Right cardiac atrium (tissue), 5 donors: ENCODE measurements around the gene MYO1F. TPM values are rescaled to one million over a fixed set of nuclear protein-coding genes. Genes with fewer than 3 reads are reported as not detected.
"Not testable (repeated sequence)": the region's sequence is repeated elsewhere in the genome, so short reads cannot be mapped to it uniquely, and the experiment has no call there.

Source experiments
- ATAC-seq, 2 donors: fragments of 200-7000 bp; cut with Tn5 transposase; one replicate each; pipeline versions ENCODE4 v1.8.0 to v1.9.1; 2020; ENCODE audit warnings: moderate library complexity in 2 of 2, mild to moderate bottlenecking in 1 of 2
- DNase-seq, 3 donors: peaks; one replicate each; pipeline ENCODE4 v3.0.0-alpha.2; 2020
- H3K27ac ChIP-seq: one replicate; pipeline ENCODE4 v1.5.1; 2013; ENCODE audit warnings: mild to moderate bottlenecking, low read length, control low read depth, moderate library complexity
- H3K27me3 ChIP-seq: one replicate; pipeline ENCODE4 v1.6.1; 2013; ENCODE audit not compliant: control insufficient read depth, insufficient read depth
- H3K4me1 ChIP-seq: one replicate; pipeline ENCODE4 v1.6.1; 2013; ENCODE audit warnings: low read length; ENCODE audit not compliant: control insufficient read depth, insufficient read depth
- H3K4me3 ChIP-seq: one replicate; pipeline ENCODE4 v1.5.1; 2013; ENCODE audit warnings: low read length, control low read depth
- H3K9me3 ChIP-seq: one replicate; pipeline ENCODE4 v1.6.1; 2013; ENCODE audit warnings: low read length; ENCODE audit not compliant: control insufficient read depth
- WGBS: extraction: QIAGEN DNeasy Blood & Tissue Kit; methylation state at CpG from one replicate; pipeline ENCODE4 v1.1.7; 2013; 5-methylcytosine and 5-hydroxymethylcytosine counted together
- intact Hi-C, 4 donors: fragments of 100-400 bp; cut with DNase I; formaldehyde crosslinking; loops; one replicate each; pipeline versions ENCODE4 v1.11.0 to v1.14.0; 2022 to 2023
- polyA plus RNA-seq: library from polyadenylated mRNA; stranded (reverse); fragments of 200-250 nt; gene quantifications from one replicate; pipeline ENCODE4 v1.2.3, GENCODE V29; 2013
- total RNA-seq, 4 donors: library from RNA; stranded (reverse); fragmentation: NEBNext Ultra II Directional; extraction: Animal tissue kit (Norgen Biotek cat#: 25700); gene quantifications; one replicate each; pipeline ENCODE4 v1.2.1, GENCODE V29; 2021
- donor health status: healthy with polysubstance abuse.
- donor health status: DM: no; HTN: yes; CAD: no.
- donor health status: DM: no; HTN: no; CAD: no.
- donor health status: DM: no; HTN: yes; CAD: no; lungs with severe emphysema.
- donor health status: DM: yes; HTN: yes; CAD: no.

Gene MYO1F
- total and polyA plus RNA-seq, 5 donors = 9.3 to 23.2 (median 11.6) TPM

DNA sequence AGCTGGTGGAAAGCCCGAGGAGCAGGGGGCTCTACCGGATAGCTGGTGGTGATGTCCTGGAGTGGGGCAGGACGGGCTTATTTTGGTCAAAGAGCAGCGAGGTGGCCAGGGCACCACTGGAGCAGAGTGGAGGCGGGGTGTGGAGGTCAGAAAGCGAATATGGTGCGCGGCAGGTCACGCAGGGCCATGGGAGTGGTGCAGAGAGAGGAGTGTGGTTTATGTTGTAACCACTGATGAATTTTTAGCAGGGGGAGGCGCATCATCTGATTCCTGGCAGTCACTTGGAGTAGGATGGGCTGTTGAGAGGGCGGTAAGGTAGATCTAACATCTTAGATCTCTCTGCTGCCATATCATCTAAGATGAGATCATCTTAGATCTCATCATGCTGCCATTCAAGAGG lies 61.9 kb downstream of the MYO1F start:
- ATAC-seq = no peak
- no peak overlapping the region for H3K4me3 ChIP-seq
- peaks cover 13% of the 10 kb centered on the region for H3K4me1 ChIP-seq
- H3K27ac ChIP-seq = no peak overlapping the region
- DNase-seq = peak in 1 of 3 donors; percentile 65
- 82% methylated on average over 11 of the region's 11 CpGs for WGBS
- no peaks in the 10 kb centered on the region for H3K9me3 ChIP-seq
- no peaks in the 10 kb centered on the region for H3K27me3 ChIP-seq
- intact Hi-C loops = no loop called here

DNA sequence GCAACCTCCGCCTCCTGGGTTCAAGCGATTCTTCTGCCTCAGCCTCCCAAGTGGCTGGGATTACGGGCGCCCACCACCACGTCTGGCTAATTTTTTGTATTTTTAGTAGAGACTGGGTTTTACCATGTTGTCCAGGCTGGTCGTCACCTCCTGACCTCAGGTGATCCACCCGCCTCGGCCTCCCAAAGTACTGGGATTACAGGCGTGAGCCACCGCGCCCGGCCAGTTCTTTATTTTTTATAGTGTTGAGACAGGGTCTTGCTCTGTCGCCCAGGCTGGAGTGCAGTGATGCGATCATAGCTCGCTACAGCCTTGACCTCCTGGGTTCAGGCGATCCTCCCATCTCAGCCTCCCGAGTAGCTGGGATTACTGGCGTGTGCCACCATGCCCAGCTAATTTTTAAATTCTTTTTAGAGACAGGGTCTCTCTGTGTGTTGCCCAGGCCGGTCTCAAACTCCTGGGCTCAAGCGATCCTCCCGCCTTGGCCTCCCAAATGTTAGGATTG lies 62.7 kb downstream of the MYO1F start:
- DNase-seq = peak in 2 of 3 donors; percentile 66
- H3K9me3 ChIP-seq, ATAC-seq, intact Hi-C loops, H3K27me3 ChIP-seq: not testable (repeated sequence)
- peaks cover 13% of the 10 kb centered on the region for H3K4me1 ChIP-seq
- H3K4me3 ChIP-seq = peak overlapping the region; percentile 86
- 77% methylated on average over 21 of the region's 21 CpGs for WGBS
- H3K27ac ChIP-seq = peak overlapping the region; percentile 100

DNA sequence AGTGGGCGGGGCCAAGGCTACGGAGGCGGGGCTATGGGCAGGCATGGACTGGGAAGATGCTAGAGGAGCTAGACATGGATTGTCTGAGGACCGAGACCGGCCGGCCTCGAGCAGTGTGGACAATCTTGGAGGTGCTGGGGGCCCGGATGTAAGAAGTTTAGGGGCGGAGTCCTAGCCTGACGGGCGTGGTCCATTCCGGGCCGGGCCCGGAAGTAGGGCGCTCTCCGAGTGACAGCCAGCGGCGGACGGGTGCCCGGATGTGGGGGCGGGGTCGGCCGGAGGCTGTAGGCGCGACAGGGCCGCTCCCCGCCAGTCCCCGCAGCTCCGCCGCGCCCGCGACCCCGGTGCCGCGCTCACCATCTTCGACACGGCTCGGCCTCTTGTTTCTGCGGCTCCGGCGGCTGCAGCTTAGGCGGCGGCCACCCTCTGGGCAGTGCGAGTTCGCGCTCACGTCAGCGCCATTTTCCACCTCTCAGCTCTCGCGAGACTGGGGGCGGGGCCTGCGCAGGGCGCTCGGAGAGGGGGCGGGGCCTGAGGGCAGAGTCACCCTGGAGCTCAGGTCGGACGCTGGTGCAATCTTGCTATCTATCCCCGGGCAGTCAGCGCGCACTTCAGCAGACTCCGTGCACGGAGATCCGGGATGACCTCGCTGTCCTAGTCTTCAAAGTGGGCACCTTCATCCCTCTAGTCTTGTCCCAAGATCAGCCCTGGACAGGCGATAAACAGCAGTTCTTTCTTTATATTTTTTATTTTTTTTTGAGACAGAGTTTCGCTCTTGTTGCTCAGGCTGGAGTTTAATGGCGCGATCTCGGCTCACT lies 63.3 kb downstream of the MYO1F start, which contains the start of gene ZNF414:
Gene ZNF414 (minus strand): TSS at position 481 of the 818 bp plus-strand sequence. CDS start 121 bp downstream, at position 360.
- DNase-seq (peak; percentile 97 to 99 (median 99)), ATAC-seq (peak; percentile 95 to 96)
- no peaks in the 10 kb centered on the region for H3K27me3 ChIP-seq
- peak within 1 kb of the TSS; percentile 86 for H3K4me3 ChIP-seq
- WGBS = 1% methylated on average over 70 of the region's 70 CpGs
- peaks cover 13% of the 10 kb centered on the region for H3K4me1 ChIP-seq
- H3K27ac ChIP-seq = peak within 1 kb of the TSS; percentile 100
- no peaks in the 10 kb centered on the region for H3K9me3 ChIP-seq
- intact Hi-C loops = no loop called here

DNA sequence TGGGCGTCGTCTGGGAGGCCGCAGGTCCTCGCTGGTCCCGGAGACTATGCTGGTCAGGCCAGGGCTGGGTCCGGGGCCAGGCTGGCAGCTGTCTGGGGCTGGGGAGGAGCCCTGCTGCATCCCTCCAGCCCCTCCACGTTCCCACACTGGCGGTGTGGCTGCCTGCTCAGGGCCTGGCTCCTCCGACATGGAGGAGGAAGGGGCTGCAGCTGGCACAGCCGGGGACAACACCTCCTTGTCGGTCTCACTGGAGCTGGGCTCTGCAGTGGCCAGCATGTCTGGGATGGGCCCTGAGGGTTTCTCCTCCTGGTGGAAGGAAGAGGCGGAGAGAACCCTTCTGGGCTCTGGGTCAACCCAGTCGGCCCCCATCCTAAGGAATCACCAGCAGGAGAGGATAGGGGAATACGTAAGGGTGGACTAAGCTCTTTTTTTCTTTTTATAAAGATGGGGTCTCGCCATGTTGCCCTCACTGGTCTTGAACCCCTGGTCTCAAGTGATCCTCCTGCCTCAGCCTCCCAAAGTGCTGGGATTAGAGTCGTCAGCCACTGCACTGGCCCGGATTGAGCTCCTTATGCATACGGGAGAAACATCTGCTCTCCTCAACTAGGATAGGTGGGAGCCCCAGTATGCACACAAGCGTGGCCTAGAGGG lies 64.1 kb downstream of the MYO1F start:
- peak in 2 of 3 donors; percentile 32 to 76 for DNase-seq
- peaks cover 13% of the 10 kb centered on the region for H3K4me1 ChIP-seq
- no peaks in the 10 kb centered on the region for H3K27me3 ChIP-seq
- intact Hi-C loops = no loop called here
- 58% methylated on average over 19 of the region's 19 CpGs for WGBS
- peak overlapping the region; percentile 100 for H3K27ac ChIP-seq
- ATAC-seq = peak in 1 of 2 donors; percentile 3
- H3K9me3 ChIP-seq = no peaks in the 10 kb centered on the region
- H3K4me3 ChIP-seq = peak overlapping the region; percentile 86

DNA sequence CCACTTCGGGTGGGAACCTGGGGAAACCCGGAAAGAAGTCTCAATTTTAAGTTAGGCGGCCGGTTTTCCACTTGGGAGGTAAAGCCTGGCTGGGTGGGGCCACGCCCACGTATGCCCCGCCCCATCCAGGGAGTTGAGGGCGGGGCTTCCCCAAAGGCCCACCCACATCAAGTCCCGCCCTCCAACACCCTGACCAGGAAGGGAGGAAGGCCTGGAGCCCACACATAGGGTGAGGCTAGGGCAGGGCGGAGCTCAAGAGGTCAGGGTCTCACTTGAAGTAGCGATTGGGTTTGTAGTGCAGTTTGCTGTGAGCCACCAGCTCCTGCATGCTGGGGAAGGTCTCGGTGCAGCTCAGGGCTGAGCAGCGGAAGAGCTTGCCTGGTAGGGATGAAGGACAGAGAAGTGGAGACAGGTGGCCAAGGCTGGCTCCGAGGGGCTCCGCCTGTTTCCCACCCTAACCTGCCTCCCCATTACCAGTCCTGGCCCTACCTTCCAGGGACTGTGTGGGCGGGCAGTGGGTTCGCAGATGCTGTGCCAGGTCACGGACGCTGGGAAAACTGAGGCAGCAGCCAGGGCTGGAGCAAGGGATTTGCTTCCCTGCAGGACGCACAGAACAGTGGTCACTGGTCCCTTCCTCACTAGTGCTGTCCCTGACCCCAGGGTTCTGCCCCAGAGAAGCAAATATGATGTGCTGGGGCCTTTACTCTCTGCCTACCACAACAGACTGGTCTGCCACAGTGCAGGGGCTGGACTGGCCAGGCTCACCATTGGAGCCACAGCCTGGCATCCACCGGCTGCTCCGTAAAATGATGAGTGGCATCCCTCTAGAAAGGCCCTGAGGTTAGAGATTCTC lies 64.9 kb downstream of the MYO1F start:
- Histone ChIP-seq H3K9me3 (no peaks in the 10 kb centered on the region), H3K27me3 (no peaks in the 10 kb centered on the region), H3K4me3 (no peak overlapping the region), H3K27ac (no peak overlapping the region), H3K4me1 (peaks cover 9% of the 10 kb centered on the region)
- no peak for ATAC-seq
- intact Hi-C loops = no loop called here
- peak in 1 of 3 donors; percentile 24 for DNase-seq
- 78% methylated on average over 22 of the region's 22 CpGs for WGBS

DNA sequence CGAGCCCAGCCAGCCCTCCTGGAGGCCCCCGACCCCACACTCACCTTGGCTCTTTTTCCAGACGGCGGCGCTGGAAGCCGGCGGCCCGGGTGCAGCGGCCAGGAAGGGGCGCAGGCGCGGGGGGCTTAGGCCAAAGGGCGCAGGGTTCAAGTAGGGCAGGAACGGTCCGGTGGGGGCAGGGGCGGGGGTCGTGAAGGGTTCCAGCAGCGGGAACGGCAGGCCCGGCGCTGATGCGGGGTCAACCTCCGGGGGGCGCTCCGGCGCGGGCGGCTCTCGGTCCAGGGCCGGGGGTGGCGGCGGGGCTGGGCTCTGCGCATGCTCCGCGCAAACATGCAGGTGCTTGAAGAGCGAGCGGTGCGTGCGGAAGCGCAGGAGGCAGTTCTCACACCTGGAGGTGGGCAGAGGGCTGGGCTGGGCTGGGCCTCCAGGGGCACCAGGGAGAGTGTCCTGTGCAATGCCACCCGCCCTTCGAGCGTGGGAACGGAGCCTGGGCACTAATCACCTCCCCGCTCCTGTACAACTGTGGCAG lies 65.6 kb downstream of the MYO1F start:
- Histone ChIP-seq H3K9me3 (no peaks in the 10 kb centered on the region), H3K4me1 (peaks cover 9% of the 10 kb centered on the region), H3K27ac (no peak overlapping the region), H3K4me3 (no peak overlapping the region), H3K27me3 (no peaks in the 10 kb centered on the region)
- whole genome bisulfite sequencing = 59% methylated on average over 45 of the region's 45 CpGs
- intact Hi-C loops = no loop called here
- ATAC-seq = no peak
- DNase-seq = peak in 2 of 3 donors; percentile 27 to 72

DNA sequence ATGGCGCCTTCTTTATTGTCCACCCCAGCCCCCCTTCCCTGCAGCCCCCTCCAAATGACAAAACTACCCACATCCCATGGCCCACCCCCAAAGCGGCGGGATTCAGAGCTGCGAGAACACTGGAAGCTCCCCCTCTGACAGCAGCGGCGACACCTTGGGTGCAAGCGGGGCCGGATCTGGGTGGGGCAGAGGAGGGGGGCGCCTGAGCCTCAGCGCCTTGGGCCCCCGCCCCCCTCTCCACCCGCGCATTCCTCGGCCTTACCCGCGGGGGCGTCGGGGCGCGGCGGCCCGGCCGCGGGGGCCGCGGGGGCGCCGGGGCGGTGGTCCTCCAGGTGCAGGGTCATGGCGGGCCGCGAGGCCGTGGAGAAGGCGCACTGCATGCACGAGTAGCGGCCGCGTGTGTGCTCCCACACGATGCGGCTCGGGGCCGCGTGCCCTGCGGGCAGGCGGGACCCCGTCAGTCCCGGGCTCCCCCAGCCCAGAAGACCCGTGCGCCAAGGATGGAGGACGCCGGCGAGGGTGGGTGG lies 66.6 kb downstream of the MYO1F start:
- WGBS = 78% methylated on average over 52 of the region's 52 CpGs
- ATAC-seq (no peak), DNase-seq (peak in 1 of 3 donors; percentile 57)
- Histone ChIP-seq H3K27me3 (no peaks in the 10 kb centered on the region), H3K27ac (no peak overlapping the region), H3K4me3 (no peak overlapping the region), H3K9me3 (no peaks in the 10 kb centered on the region), H3K4me1 (peaks cover 10% of the 10 kb centered on the region)
- intact Hi-C loops = no loop called here

DNA sequence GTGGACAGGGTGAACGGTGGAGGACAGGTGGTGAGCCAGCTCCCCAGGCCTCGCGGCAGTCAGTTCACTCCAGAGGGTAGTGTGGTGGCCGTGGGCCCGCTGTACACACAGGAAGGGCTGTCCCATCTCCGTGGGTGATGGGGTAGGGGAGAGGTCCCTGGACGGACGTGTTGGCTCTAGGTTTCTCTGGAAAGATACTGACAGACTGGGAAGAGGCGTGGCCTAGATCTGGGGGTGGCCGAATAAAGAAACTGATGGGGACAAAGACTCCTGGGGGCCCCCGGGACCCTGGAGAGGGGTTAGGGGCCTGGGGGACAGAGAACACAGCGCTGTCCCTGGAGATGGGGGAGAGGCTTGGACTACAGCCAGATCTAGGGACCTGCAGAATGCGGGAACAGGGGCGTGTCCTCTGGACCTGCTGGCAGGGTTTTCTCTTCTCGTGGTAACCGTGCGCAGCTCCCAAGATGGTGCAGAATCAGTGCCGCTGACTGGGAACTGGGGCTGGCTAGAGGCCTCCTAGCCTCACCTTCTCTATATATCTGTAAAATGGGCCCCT lies 70.8 kb downstream of the MYO1F start:
- no peaks in the 10 kb centered on the region for H3K9me3 ChIP-seq
- peak overlapping the region; percentile 51 for H3K4me3 ChIP-seq
- H3K27ac ChIP-seq = no peak overlapping the region
- no peaks in the 10 kb centered on the region for H3K27me3 ChIP-seq
- peaks cover 2% of the 10 kb centered on the region for H3K4me1 ChIP-seq
- ATAC-seq (peak; percentile 2 to 56), DNase-seq (peak in 1 of 3 donors; percentile 31)
- intact Hi-C loops = loop anchor here in 2 of 4 donors (5.0 to 10.0 kb wide), 3 partner anchors 92 to 154 kb away; partner anchors contain the start of gene MARCHF2 (in 2 of the 2)
- 17% methylated on average over 18 of the region's 18 CpGs for WGBS

DNA sequence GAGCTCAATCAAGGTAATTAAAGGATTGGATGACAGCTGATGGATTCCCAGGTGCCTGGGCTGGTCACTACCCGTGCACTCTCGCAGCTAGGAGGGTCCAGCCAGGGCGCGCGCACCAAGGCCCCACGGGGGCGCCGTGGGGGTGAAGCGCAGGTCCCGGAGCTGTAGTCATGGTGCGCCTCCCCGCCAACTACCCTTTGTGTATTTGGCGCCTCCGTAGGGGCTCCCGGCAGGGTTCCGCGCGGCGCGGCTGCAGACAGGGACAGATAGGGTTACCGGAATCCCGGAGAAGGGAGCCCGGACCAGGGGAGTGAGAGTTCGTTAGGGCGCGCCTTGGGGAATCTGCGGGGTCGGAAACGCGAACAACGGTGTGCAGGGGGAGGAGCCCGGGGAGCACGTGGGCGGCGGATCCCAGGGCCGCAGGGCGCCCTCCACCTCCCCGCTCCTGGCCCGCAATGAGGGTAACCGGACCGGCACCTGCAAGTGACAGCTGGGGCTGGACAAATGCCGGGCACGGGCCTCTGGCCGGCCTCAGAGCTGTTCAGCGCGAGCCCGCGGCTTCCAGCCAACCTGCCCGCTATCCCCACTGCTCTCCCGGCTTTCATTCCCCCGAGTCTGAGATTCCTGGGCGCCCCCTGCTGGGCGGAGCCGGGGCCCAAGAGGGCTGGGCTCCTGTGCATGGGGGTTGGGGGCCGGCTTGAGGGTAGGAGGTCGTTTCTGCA lies 71.4 kb downstream of the MYO1F start:
- Histone ChIP-seq H3K9me3 (no peaks in the 10 kb centered on the region), H3K4me1 (peaks cover 2% of the 10 kb centered on the region), H3K27me3 (no peaks in the 10 kb centered on the region), H3K27ac (no peak overlapping the region), H3K4me3 (peak overlapping the region; percentile 51)
- intact Hi-C loops = loop anchor here in 2 of 4 donors (5.0 to 10.0 kb wide), 3 partner anchors 91 to 154 kb away; partner anchors contain the start of gene MARCHF2 (in 2 of the 2)
- DNase-seq (peak; percentile 79 to 94 (median 92)), ATAC-seq (peak; percentile 81 to 89)
- under 1% methylated on average over 56 of the region's 56 CpGs for WGBS
